SK-N-SH (cell line): Measurements from ENCODE around the gene ERP29.

Experiments used
- EP300 ChIP-seq, 2 experiments: IDR thresholded peaks; 2 replicates each; pipeline versions ENCODE4 v1.4.0 to v1.6.1; 2012; ENCODE audit warnings: borderline replicate concordance in 1 of 2, low read depth in 1 of 2, low read length in 1 of 2
- GABPA ChIP-seq: IDR thresholded peaks from 2 replicates; pipeline ENCODE4 v1.4.0; 2012; ENCODE audit warnings: low read depth, mild to moderate bottlenecking

- TF ChIP-seq EP300 (IDR thresholded peaks at IDR 0.05; ENCODE audit: borderline replicate concordance in 1 of 2, low read depth in 1 of 2, low read length in 1 of 2), result no peak
- no peak for TF ChIP-seq GABPA
Measured at GRCh38 chr12:112032292-112032691, 19.1 kb downstream of the ERP29 start.
